GM19025 (cell line): ENCODE measurements around the gene CYP39A1.

Experiments
- ATAC-seq: cut with Tn5 transposase; IDR thresholded peaks from one replicate; pipeline ENCODE4 v1.9.1; 2021; ENCODE audit warnings: mild to moderate bottlenecking, low read depth, moderate library complexity; ENCODE audit not compliant: unreplicated experiment

CYP39A1 gene

GRCh38 chr6:46525583-46525982 is 127.0 kb downstream of the CYP39A1 start:
- no peak for ATAC-seq

DNA sequence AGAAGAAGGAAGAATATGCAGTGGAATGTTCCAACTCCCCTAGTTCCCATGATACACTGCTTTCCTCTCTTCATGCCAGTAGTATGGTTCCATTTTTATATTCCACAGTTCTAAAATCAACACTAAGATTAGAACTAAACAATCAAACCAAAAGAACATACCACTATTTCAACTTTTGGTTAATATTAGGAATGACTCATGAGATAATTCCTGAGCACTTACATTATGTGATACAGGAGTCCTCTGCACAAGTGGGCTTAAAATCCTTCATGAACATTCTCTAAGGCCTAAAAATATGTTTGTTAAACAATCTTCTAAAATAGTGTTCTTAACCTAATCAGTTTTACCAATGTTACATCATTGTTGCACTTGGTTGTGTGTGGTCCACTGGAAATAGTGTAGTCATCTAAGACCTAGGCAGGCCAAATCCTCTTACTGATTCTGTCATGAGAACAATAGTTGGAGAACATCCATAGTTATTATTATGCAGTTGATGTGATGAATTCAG is 131.1 kb downstream of the CYP39A1 start:
- no peak for ATAC-seq

- no peak for ATAC-seq
Observed at GRCh38 chr6:46517202-46517601, 135.4 kb downstream of the CYP39A1 start.

DNA sequence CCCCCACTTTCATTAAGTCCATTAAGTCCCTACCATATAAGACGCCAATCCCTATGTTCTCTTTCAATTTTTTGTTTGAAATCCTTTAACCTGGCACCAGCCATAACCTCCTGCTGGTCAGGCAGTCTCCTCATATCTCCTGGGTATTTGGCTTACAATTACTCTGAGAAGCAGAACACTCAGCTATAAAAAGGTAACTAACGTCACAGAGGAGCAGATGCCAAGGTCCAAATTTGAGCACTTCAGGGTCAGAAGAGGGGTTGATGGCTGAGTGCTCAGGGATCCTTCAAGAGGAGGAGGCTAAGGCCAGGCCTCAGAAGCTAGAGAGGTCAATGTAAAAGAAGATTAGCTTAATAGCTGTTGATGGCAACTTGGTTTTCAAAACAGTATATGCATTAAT is 139.1 kb downstream of the CYP39A1 start:
- ATAC-seq = no peak

GRCh38 chr6:46511320-46511719 is 141.3 kb downstream of the CYP39A1 start:
- no peak for ATAC-seq

GRCh38 chr6:46510651-46511050 is 142.0 kb downstream of the CYP39A1 start:
- ATAC-seq = no peak

GRCh38 chr6:46509981-46510510 is 142.6 kb downstream of the CYP39A1 start:
- ATAC-seq = no peak

DNA sequence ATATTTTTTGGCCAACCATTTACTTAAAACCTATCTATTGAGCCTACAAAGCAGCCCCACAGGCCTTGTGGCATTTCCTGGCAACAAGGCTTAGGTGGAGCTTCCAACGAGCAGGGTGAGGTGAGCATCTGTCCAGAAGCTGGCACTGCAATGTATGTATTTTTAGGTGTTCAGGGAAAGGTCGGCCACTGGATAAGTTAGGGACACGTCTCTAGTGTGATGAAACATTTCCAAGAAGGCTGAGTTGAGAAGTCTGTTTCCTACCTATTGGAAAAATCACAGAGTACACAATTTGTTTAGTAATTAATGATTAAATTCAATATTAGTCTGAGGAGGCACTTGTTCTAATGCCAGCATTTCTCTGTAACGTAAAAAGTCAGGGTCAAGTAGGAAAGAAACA is 143.6 kb downstream of the CYP39A1 start:
- no peak for ATAC-seq

DNA sequence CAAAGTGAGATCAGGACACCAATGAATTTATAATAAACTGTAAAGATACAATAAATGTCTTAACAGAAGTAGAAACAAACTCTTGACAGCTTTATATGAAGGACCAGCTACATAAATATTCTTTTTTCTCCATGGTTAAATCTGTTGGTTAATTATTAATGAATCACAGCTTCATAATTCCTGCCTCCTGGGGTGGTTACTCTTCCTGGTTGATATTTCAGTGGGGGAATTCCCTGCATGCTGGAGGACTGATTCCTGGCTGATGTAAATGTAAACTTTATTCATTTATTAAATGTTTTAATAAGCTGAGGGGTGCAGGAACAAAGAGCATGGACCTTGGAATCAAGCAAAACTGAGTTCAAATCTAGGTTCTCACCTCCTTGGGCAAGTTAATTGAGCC is 145.2 kb downstream of the CYP39A1 start:
- ATAC-seq = no peak

DNA sequence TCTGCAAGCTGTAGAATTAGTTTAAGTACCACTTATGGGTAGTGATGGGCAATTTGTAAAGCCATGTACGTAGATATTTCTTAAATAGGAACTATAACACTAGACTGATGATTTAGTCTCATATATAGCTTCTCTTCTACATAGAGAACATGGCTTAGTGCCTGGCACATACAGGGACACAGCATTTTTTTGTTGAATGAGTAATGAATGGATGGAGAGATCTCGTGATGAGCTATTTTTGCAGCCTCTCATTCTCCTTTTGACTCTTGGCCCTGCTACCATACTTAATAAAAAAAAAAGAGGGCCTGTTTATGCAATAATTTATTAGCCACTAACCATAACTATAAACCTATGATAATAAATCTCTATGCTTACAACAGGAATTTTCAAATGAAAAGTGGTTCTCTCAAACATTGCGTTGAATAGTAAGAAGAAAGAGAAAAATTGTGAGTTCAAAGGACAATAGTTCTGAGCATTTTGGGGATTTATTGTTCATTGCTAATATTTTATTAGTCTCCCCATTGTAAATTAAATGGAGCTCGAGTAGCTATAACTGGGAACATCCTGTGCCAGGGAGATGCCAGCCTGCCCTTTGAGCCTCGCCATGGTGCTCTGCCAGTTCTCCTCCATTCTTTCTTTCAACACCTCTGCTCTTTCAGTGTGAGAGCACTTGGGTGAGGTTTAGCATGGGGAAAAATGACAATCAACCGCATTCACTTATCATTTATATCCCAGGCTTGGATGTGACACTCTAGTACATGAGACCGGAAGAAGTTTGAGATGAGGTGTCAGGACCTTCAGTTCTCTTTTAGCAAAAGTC is 146.7 kb downstream of the CYP39A1 start:
- ATAC-seq = no peak

GRCh38 chr6:46504242-46504641 is 148.4 kb downstream of the CYP39A1 start:
- ATAC-seq = no peak

DNA sequence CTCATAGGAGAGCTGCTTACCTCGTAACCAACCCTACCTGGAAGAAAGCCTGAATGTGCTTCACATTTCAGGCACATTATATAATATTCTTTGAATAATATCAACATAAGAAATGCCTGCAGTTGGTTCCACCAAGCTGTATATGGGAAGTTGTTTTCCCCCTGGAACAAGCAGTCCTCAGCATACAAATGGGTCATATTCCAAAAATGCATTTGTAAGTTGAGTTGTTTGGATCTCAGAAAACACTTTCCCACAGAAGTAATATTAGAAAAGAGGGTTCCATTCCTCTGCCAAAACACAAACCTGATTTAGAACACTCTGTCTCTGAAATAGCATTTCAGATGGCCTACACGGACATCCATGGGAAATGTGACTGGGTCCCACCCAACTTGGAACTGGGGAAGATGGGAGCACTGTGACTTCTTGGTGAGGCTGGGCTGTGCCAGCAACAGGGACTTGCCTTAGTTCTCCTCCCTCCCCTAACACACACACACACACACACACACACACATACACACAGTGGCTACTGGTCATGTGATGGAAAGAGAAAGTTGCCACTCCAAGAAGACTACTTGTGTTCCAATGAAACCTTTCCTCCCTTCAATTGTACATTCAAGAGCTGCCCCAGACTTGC is 150.0 kb downstream of the CYP39A1 start:
- no peak for ATAC-seq

- no peak for ATAC-seq
Observed at GRCh38 chr6:46501136-46502089, 151.2 kb downstream of the CYP39A1 start.

GRCh38 chr6:46500382-46500781 is 152.2 kb downstream of the CYP39A1 start:
- ATAC-seq = no peak
